ENCODE measurements around the gene OR2S2.

GRCh38 chr9:35915681-35916294 is 42.2 kb downstream of the OR2S2 start:
- TF ChIP-seq EZH2 (IDR thresholded peaks at IDR 0.05; ENCODE audit: borderline replicate concordance, low read depth, low read length, severe bottlenecking) (no peak), CTCF (IDR thresholded peaks at IDR 0.05; ENCODE audit: borderline replicate concordance, extremely low read depth, low read length, poor library complexity, severe bottlenecking) (no peak)
